Caco-2 (cell line): ENCODE results near the gene CIBAR2. TPM values are rescaled to one million over a fixed set of nuclear protein-coding genes. Genes with fewer than 3 reads are reported as not detected.

Source experiments
- BruUV-seq: library from RNA; stranded (reverse); fragments of 400-500 nt; replicated peaks from 2 replicates; lab custom pipeline; 2021; lab: Mats Ljungman, UMichigan
- CTCF ChIA-PET: fragments of 300-600 bp; sonication (Branson Sonifier 250); formaldehyde crosslinking; loops from one replicate; lab custom pipeline; 2022; ENCODE audit warnings: antibody characterized with exemption; lab: Charles Lee
- POLR2A ChIA-PET: fragments of 300-600 bp; sonication (Branson Sonifier 250); formaldehyde crosslinking; loops from one replicate; lab custom pipeline; 2022; ENCODE audit warnings: antibody characterized with exemption; lab: Charles Lee
- DNase-seq, 2 experiments: peaks; one replicate each; pipeline versions ENCODE4 v3.0.0 to v3.0.0-alpha.2; 2020 to 2022
- H3K27me3 ChIP-seq: replicated peaks from 2 replicates; pipeline ENCODE4 v1.6.0; 2011; ENCODE audit warnings: low read length; ENCODE audit not compliant: control insufficient read depth, insufficient read depth
- H3K36me3 ChIP-seq: 2 replicates; pipeline ENCODE4 v1.5.1; 2011; ENCODE audit warnings: low read length; ENCODE audit not compliant: control insufficient read depth, insufficient read depth
- H3K4me1 ChIP-seq: fragments of 250-450 bp; sonication (Bioruptor Pico); 2 replicates; pipeline ENCODE4 v1.5.1; 2020; ENCODE audit warnings: mild to moderate bottlenecking
- H3K4me3 ChIP-seq: 2 replicates; pipeline ENCODE4 v1.5.1; 2011; ENCODE audit warnings: low read depth, mild to moderate bottlenecking, control low read depth, low read length
- H3K9me3 ChIP-seq: fragments of 250-450 bp; sonication (Bioruptor Pico); 2 replicates; pipeline ENCODE4 v1.5.1; 2020; ENCODE audit warnings: mild to moderate bottlenecking, moderate library complexity
- H3K27ac Mint-ChIP-seq: one replicate; pipeline ENCODE4 v1.8.0; 2022; ENCODE audit warnings: mixed read lengths; ENCODE audit not compliant: unreplicated experiment
- H3K27me3 Mint-ChIP-seq: one replicate; pipeline ENCODE4 v1.8.0; 2022; ENCODE audit warnings: mixed read lengths; ENCODE audit not compliant: insufficient read depth, unreplicated experiment
- H3K36me3 Mint-ChIP-seq: one replicate; pipeline ENCODE4 v1.8.0; 2022; ENCODE audit warnings: mild to moderate bottlenecking, mixed read lengths; ENCODE audit not compliant: insufficient read depth, unreplicated experiment
- H3K4me1 Mint-ChIP-seq: one replicate; pipeline ENCODE4 v1.8.0; 2022; ENCODE audit warnings: low read depth, mixed read lengths; ENCODE audit not compliant: unreplicated experiment
- H3K4me3 Mint-ChIP-seq: one replicate; pipeline ENCODE4 v1.8.0; 2022; ENCODE audit warnings: mild to moderate bottlenecking, moderate library complexity, mixed read lengths; ENCODE audit not compliant: unreplicated experiment
- H3K9me3 Mint-ChIP-seq: one replicate; pipeline ENCODE4 v1.8.0; 2022; ENCODE audit warnings: mixed read lengths; ENCODE audit not compliant: unreplicated experiment
- CTCF ChIP-seq, 2 experiments: fragments of 200-600 bp in 1 of 2; IDR thresholded peaks; 1 replicate in 1 of 2; 2 replicates in 1 of 2; pipeline versions ENCODE4 v1.5.1 to v1.8.0; 2011 to 2022; ENCODE audit warnings: antibody characterized with exemption in 1 of 2, control low read depth in 1 of 2, inconsistent platforms in 1 of 2, low read depth in 1 of 2, low read length in 1 of 2, mild to moderate bottlenecking in 1 of 2, moderate library complexity in 1 of 2; ENCODE audit not compliant: insufficient read depth in 1 of 2, severe bottlenecking in 1 of 2, unreplicated experiment in 1 of 2
- intact Hi-C: fragments of 100-400 bp; cut with micrococcal nuclease; formaldehyde crosslinking; loops from one replicate; pipeline ENCODE4 v1.10.0; 2022; ENCODE audit not compliant: unreplicated experiment
- total RNA-seq: library from RNA; stranded (reverse); gene quantifications from 2 replicates; pipeline ENCODE4 v1.2.3, GENCODE V29; 2022

CIBAR2 gene
- total RNA-seq, 1 experiment from 2014 or later: not detected

GRCh38 chr16:85137323-85138072 lies 25.2 kb upstream of the CIBAR2 start:
- TF ChIP-seq CTCF (IDR thresholded peaks at IDR 0.05; ENCODE audit: insufficient read depth in 1 of 2, low read depth in 1 of 2, low read length in 1 of 2, severe bottlenecking in 1 of 2, unreplicated experiment in 1 of 2): no peak
- Mint-ChIP-seq H3K4me1 (peaks cover 24% of the 10 kb centered on the region), H3K36me3 (peaks cover 10% of the 10 kb centered on the region), H3K27me3 (no peaks in the 10 kb centered on the region), H3K9me3 (no peaks in the 10 kb centered on the region), H3K4me3 (peak overlapping the region; percentile 67), H3K27ac (peak overlapping the region; percentile 19)
- H3K9me3 ChIP-seq: no peaks in the 10 kb centered on the region
- H3K36me3 ChIP-seq: no peaks in the 10 kb centered on the region
- H3K4me1 ChIP-seq: peaks cover 13% of the 10 kb centered on the region
- H3K4me3 ChIP-seq: no peak overlapping the region
- no TSS peak for BruUV-seq
- intact Hi-C loops: no loop called here
- CTCF ChIA-PET: interaction anchor here (0.9 to 1.9 kb wide), 5 partner anchors 13 to 193 kb away, joined by 3 to 8 read pairs (median 3); no protein-coding TSS in a partner anchor
- DNase-seq: peak; percentile 81
- POLR2A ChIA-PET: no interaction called here
- H3K27me3 ChIP-seq: no peaks in the 10 kb centered on the region

- POLR2A ChIA-PET: no interaction called here
- Histone ChIP-seq H3K27me3 (no peaks in the 10 kb centered on the region), H3K4me3 (no peak overlapping the region), H3K4me1 (peaks cover 13% of the 10 kb centered on the region), H3K9me3 (no peaks in the 10 kb centered on the region), H3K36me3 (no peaks in the 10 kb centered on the region)
- intact Hi-C loops: no loop called here
- peaks cover 10% of the 10 kb centered on the region for H3K36me3 Mint-ChIP-seq
- TF ChIP-seq CTCF (IDR thresholded peaks at IDR 0.05; ENCODE audit: insufficient read depth in 1 of 2, low read depth in 1 of 2, low read length in 1 of 2, severe bottlenecking in 1 of 2, unreplicated experiment in 1 of 2): no peak
- no peaks in the 10 kb centered on the region for H3K27me3 Mint-ChIP-seq
- CTCF ChIA-PET: interaction anchor here (0.9 to 1.9 kb wide), 5 partner anchors 13 to 194 kb away, joined by 3 to 8 read pairs (median 3); no protein-coding TSS in a partner anchor
- no peak overlapping the region for H3K27ac Mint-ChIP-seq
- H3K9me3 Mint-ChIP-seq: no peaks in the 10 kb centered on the region
- no TSS peak for BruUV-seq
- DNase-seq: no peak
- H3K4me3 Mint-ChIP-seq: no peak overlapping the region
- H3K4me1 Mint-ChIP-seq: peaks cover 24% of the 10 kb centered on the region
These were observed 24.5 kb upstream of the CIBAR2 start for GRCh38 chr16:85136702-85137322.

- Histone ChIP-seq H3K4me3 (no peak overlapping the region), H3K36me3 (no peaks in the 10 kb centered on the region), H3K4me1 (peaks cover 13% of the 10 kb centered on the region), H3K9me3 (no peaks in the 10 kb centered on the region), H3K27me3 (no peaks in the 10 kb centered on the region)
- ChIA-PET POLR2A (no interaction called here), CTCF (interaction anchor here (1.9 kb wide), 1 partner anchor 21 kb away, joined by 8 read pairs; no protein-coding TSS in a partner anchor)
- no TSS peak for BruUV-seq
- no peak for TF ChIP-seq CTCF (IDR thresholded peaks at IDR 0.05; ENCODE audit: insufficient read depth in 1 of 2, low read depth in 1 of 2, low read length in 1 of 2, severe bottlenecking in 1 of 2, unreplicated experiment in 1 of 2)
- no peak overlapping the region for H3K27ac Mint-ChIP-seq
- DNase-seq: no peak
- intact Hi-C loops: no loop called here
- H3K27me3 Mint-ChIP-seq: no peaks in the 10 kb centered on the region
- peaks cover 10% of the 10 kb centered on the region for H3K36me3 Mint-ChIP-seq
- H3K9me3 Mint-ChIP-seq: no peaks in the 10 kb centered on the region
- H3K4me1 Mint-ChIP-seq: peaks cover 24% of the 10 kb centered on the region
- H3K4me3 Mint-ChIP-seq: no peak overlapping the region
These were observed 24.0 kb upstream of the CIBAR2 start for GRCh38 chr16:85136213-85136701.
